Dendritic cell treated with granulocyte-macrophage colony-stimulating factor and Interleukin-4, amounts not matched to agents 40 ng/mL and 50 ng/mL, for 4 days (primary cell): ENCODE data around the gene ARHGAP15.
A peak's percentile ranks its signal among the peaks of the same experiment; 100 is the strongest.

Source experiments
- H3K27ac Mint-ChIP-seq: one replicate; pipeline ENCODE4 v1.8.0; 2022; ENCODE audit warnings: mild to moderate bottlenecking, mixed read lengths
- H3K27me3 Mint-ChIP-seq: one replicate; pipeline ENCODE4 v1.8.0; 2022; ENCODE audit warnings: mild to moderate bottlenecking, mixed read lengths
- H3K36me3 Mint-ChIP-seq: one replicate; pipeline ENCODE4 v1.8.0; 2022; ENCODE audit warnings: low read depth, mixed read lengths
- H3K4me1 Mint-ChIP-seq: one replicate; pipeline ENCODE4 v1.8.0; 2022; ENCODE audit warnings: low read depth, mixed read lengths
- H3K4me3 Mint-ChIP-seq: one replicate; pipeline ENCODE4 v1.8.0; 2022; ENCODE audit warnings: mild to moderate bottlenecking, moderate library complexity, mixed read lengths
- H3K9me3 Mint-ChIP-seq: one replicate; pipeline ENCODE4 v1.8.0; 2022; ENCODE audit warnings: mixed read lengths
- intact Hi-C: fragments of 100-400 bp; cut with micrococcal nuclease; formaldehyde crosslinking; loops from one replicate; pipeline ENCODE4 v1.15.0; 2022

ARHGAP15 gene

DNA sequence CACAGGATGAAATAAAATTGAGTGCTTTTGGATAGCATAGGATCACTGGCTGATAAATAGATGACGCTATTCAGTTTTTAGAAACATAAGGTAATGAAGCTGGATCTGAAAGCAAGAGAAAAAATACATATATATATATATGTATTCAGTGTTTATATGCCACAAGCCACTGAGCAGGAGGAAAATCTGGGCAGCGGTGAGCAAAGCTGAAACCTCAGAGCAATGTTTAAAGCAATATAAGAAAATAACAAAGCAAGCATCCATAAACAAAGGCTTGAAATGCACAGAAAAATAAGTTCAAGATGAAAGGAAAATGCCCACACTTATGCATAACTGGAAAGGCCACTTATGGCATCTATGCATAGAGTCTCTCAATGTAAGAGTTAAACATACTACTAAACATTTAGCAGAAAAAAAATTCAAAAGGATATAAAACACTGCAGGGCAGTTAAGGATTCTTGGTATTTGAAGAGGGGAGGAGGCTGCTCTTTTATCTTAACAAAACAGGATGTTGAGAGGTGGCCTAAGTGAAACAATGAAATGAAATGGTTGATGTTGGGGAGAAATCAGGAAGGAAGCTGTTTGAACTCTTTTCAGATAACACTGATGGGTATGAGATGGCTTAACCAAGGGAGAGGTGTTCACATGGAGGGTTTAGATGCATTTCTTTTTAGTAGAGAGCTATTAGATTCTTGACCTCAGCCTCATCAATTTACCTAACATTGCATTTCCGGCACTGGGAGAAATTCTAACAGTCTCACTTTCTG is 129.1 kb downstream of the ARHGAP15 start:
- Mint-ChIP-seq H3K27me3 (no peaks in the 10 kb centered on the region), H3K27ac (no peak overlapping the region), H3K36me3 (no peaks in the 10 kb centered on the region), H3K4me3 (no peak overlapping the region), H3K9me3 (no peaks in the 10 kb centered on the region), H3K4me1 (peaks cover 30% of the 10 kb centered on the region)
- intact Hi-C loops = loop anchor here (2.0 to 5.0 kb wide), 3 partner anchors 36 to 148 kb away; no protein-coding TSS in a partner anchor

DNA sequence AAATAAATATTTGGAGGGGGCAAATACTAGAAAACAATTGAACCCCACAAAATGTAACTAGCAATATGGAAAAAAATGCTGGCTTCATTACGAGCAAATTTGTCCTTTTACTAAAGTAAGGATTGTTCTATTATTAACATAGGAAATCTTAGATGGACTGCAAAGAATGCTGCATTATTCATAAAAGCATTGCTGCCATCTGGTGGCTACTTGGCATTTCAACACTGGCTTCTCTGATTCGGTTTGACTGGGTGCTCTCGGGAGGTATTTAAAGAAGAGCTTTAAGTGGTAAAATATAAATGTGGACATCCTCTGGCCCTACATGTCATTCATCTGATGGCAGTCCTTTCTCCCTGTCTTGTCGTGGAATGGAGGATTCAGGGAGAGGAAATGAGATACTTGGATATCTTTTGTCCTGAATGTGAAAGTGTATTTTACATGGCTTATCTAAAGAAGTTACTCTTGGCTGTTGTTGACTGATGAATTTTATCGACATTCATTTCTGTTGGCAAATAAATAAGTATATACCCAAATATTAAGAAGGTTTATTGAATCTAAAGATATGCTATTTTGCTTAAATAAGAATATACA is 130.2 kb downstream of the ARHGAP15 start:
- no peaks in the 10 kb centered on the region for H3K36me3 Mint-ChIP-seq
- H3K4me1 Mint-ChIP-seq = peaks cover 34% of the 10 kb centered on the region
- H3K9me3 Mint-ChIP-seq = no peaks in the 10 kb centered on the region
- no peak overlapping the region for H3K4me3 Mint-ChIP-seq
- intact Hi-C loops = loop anchor here (2.0 to 5.0 kb wide), 3 partner anchors 37 to 149 kb away; no protein-coding TSS in a partner anchor
- H3K27ac Mint-ChIP-seq = no peak overlapping the region
- H3K27me3 Mint-ChIP-seq = no peaks in the 10 kb centered on the region

DNA sequence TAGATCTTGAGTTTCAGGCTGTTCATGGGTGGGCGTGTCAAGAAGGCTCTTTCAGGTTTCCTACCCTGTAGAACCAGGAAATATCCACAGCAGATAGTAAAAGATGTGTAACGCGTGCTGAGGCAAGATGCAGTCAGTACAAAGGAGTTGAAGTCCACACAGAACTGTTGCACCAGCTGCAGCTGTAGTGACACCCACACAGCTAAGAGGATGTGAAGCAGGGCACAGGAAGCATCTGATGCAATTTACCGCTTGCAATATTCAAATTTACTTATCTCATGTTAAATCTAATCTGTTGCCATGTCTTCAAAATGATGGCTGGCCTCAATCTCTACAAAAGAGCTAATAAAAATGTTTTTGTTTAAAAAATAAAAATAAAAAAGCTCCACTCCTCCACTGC is 132.8 kb downstream of the ARHGAP15 start:
- peaks cover 34% of the 10 kb centered on the region for H3K4me1 Mint-ChIP-seq
- no peak overlapping the region for H3K4me3 Mint-ChIP-seq
- H3K27me3 Mint-ChIP-seq = no peaks in the 10 kb centered on the region
- H3K27ac Mint-ChIP-seq = peak overlapping the region; percentile 72
- no peaks in the 10 kb centered on the region for H3K36me3 Mint-ChIP-seq
- H3K9me3 Mint-ChIP-seq = no peaks in the 10 kb centered on the region
- intact Hi-C loops = no loop called here

GRCh38 chr2:143262389-143262788 is 133.2 kb downstream of the ARHGAP15 start:
- intact Hi-C loops = no loop called here
- peak overlapping the region; percentile 56 for H3K27ac Mint-ChIP-seq
- peaks cover 34% of the 10 kb centered on the region for H3K4me1 Mint-ChIP-seq
- H3K4me3 Mint-ChIP-seq = no peak overlapping the region
- H3K27me3 Mint-ChIP-seq = no peaks in the 10 kb centered on the region
- H3K9me3 Mint-ChIP-seq = no peaks in the 10 kb centered on the region
- no peaks in the 10 kb centered on the region for H3K36me3 Mint-ChIP-seq

DNA sequence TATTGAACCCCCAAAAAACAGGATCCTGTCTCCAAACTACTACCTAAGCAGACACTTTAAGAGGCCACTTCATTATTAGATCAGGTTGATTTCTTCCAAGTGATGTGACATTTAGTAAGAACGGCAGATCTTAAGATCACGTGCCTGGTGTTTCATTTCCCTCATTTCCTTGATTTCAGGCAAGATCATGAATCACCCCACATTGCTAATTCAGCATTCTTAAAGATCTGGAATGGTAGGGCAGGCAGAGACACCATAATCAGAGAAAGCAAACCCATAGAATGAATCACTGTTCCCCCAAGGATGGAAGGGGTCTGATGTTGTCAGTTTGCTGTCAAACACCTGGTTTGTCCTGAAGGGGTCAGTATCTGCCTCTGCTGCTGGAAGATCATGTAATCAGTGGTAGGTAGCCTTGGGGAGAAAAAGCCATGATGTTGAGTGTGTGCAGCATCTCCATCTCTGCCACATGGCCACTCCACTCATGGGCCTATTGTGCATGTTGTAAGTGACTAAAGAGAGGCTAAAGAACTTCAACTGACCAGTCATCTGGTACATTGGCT is 133.9 kb downstream of the ARHGAP15 start:
- Mint-ChIP-seq H3K36me3 (no peaks in the 10 kb centered on the region), H3K9me3 (no peaks in the 10 kb centered on the region), H3K27me3 (no peaks in the 10 kb centered on the region), H3K4me1 (peaks cover 34% of the 10 kb centered on the region), H3K4me3 (no peak overlapping the region), H3K27ac (peak overlapping the region; percentile 56)
- intact Hi-C loops = no loop called here

DNA sequence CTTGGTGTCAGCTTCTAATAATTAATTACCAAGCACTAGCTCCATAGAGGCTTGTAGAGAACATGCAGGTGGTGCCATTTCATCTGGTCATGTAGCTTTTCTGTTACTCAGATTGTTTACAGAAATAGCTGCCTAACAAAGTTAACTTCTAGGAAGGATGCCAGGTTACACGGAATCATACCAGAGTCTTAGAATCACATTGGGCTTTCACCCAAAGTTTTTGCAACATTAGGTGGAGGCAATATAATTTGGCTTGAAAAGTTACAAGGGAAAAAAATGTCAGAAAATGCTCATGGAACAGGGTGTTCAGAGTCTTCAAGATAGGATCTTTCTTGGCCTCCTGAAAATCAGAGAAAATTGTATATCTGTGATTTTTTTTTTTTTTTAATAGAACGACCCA is 135.6 kb downstream of the ARHGAP15 start:
- peaks cover 23% of the 10 kb centered on the region for H3K4me1 Mint-ChIP-seq
- H3K9me3 Mint-ChIP-seq = no peaks in the 10 kb centered on the region
- H3K36me3 Mint-ChIP-seq = no peaks in the 10 kb centered on the region
- H3K27ac Mint-ChIP-seq = no peak overlapping the region
- no peaks in the 10 kb centered on the region for H3K27me3 Mint-ChIP-seq
- intact Hi-C loops = no loop called here
- no peak overlapping the region for H3K4me3 Mint-ChIP-seq

GRCh38 chr2:143279672-143280071 is 150.5 kb downstream of the ARHGAP15 start:
- no peak overlapping the region for H3K4me3 Mint-ChIP-seq
- intact Hi-C loops = no loop called here
- no peaks in the 10 kb centered on the region for H3K36me3 Mint-ChIP-seq
- no peaks in the 10 kb centered on the region for H3K27me3 Mint-ChIP-seq
- H3K9me3 Mint-ChIP-seq = no peaks in the 10 kb centered on the region
- no peak overlapping the region for H3K27ac Mint-ChIP-seq
- H3K4me1 Mint-ChIP-seq = no peaks in the 10 kb centered on the region

DNA sequence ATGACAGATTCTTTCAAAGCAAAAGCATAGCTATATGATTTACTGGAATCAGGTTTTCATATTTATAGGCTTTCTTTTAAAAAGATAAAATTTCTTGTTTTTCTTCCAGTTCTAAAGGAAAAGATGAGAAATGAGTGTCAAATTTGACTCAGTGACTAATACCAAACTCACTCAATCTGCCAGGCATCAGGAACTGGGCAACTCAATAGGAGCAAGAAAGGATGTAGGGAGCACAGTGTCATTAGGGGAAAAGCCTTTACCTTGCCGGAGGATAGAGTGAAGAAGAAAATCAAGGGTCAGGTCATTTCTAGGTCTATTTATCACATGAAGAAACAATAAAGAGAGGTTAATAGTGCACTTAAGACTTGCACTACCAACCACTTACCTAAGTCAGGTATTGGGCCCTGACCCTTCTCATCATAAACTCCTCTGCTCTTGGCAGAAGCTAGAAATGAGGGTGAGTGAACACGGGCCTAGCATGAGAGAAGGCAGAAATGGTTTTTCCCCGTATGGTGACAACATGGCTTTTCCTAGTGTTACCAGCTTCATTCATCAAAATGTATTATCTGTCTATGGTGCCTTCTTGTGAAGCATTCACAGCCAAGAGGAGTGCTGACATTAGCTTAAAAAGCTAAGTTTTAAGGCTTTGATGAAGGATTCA is 151.0 kb downstream of the ARHGAP15 start:
- H3K4me3 Mint-ChIP-seq = no peak overlapping the region
- no peaks in the 10 kb centered on the region for H3K27me3 Mint-ChIP-seq
- H3K36me3 Mint-ChIP-seq = no peaks in the 10 kb centered on the region
- H3K4me1 Mint-ChIP-seq = no peaks in the 10 kb centered on the region
- no peaks in the 10 kb centered on the region for H3K9me3 Mint-ChIP-seq
- H3K27ac Mint-ChIP-seq = no peak overlapping the region
- intact Hi-C loops = no loop called here

- Mint-ChIP-seq H3K4me1 (no peaks in the 10 kb centered on the region), H3K36me3 (no peaks in the 10 kb centered on the region), H3K27ac (no peak overlapping the region), H3K27me3 (no peaks in the 10 kb centered on the region), H3K9me3 (no peaks in the 10 kb centered on the region), H3K4me3 (no peak overlapping the region)
- intact Hi-C loops = no loop called here
Measured at GRCh38 chr2:143282684-143283083, 153.5 kb downstream of the ARHGAP15 start.

GRCh38 chr2:143284087-143284675 is 155.0 kb downstream of the ARHGAP15 start:
- Mint-ChIP-seq H3K4me3 (no peak overlapping the region), H3K36me3 (no peaks in the 10 kb centered on the region), H3K4me1 (no peaks in the 10 kb centered on the region), H3K27ac (no peak overlapping the region), H3K9me3 (no peaks in the 10 kb centered on the region), H3K27me3 (no peaks in the 10 kb centered on the region)
- intact Hi-C loops = no loop called here

DNA sequence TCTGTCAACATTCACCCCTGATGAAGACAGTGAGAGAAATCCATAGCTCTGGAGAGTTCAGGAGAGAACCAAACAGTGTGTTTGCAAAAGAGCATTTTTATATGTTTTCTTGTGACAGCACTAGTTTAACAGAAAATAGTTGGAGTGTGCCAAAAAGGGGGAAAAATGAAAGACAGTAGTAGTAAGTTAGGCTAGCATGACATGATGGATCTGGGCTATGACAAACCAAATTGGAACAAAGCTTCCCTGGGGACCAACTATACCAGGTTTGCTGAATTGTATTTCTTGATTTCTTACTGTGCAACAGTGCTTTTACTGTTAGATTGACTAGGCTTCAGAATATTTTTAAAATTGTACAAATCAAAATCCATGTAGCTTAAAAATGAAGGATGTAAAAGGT is 159.8 kb downstream of the ARHGAP15 start:
- Mint-ChIP-seq H3K27ac (no peak overlapping the region), H3K4me1 (no peaks in the 10 kb centered on the region), H3K27me3 (no peaks in the 10 kb centered on the region), H3K9me3 (no peaks in the 10 kb centered on the region), H3K4me3 (no peak overlapping the region), H3K36me3 (no peaks in the 10 kb centered on the region)
- intact Hi-C loops = no loop called here

DNA sequence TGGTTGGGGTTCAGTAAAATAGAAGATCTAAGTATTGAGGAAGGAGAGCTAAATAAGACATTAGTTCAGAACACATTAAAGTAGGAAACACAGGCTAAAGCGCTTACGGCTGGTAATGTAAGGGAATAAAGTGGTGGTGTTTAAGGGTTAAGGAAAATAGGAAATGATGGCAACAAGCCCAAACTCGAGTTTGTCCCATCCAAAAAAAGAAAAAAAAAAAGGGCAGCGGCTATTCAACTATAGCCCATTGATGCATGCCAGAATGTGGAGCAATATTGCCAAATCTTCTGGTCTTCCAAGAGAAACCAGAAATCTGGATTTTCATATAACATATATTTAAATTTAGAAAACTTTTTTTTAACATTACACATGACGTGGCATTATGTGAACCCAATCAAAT is 161.0 kb downstream of the ARHGAP15 start:
- Mint-ChIP-seq H3K4me3 (no peak overlapping the region), H3K27me3 (no peaks in the 10 kb centered on the region), H3K27ac (no peak overlapping the region), H3K9me3 (no peaks in the 10 kb centered on the region), H3K4me1 (no peaks in the 10 kb centered on the region), H3K36me3 (no peaks in the 10 kb centered on the region)
- intact Hi-C loops = no loop called here

DNA sequence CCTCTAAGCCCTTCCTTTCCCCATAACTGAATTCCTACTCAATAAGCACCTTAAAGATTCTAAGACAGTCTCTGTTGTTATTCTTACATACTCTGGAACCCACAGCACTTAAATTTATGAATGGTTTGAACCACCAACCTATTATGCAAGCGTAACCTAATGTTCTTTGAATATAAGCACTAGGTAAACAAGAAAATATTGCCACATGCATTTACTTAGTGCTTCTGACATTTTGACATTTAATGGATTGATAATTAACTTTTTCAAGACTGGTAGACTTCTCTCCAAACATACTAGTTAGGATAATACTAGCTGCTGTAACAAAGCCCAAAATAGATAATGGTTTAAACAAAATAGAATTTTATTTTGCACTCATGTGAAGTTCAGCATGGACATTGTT is 164.8 kb downstream of the ARHGAP15 start:
- Mint-ChIP-seq H3K9me3 (no peaks in the 10 kb centered on the region), H3K27ac (no peak overlapping the region), H3K4me3 (no peak overlapping the region), H3K27me3 (no peaks in the 10 kb centered on the region), H3K4me1 (no peaks in the 10 kb centered on the region), H3K36me3 (no peaks in the 10 kb centered on the region)
- intact Hi-C loops = no loop called here

DNA sequence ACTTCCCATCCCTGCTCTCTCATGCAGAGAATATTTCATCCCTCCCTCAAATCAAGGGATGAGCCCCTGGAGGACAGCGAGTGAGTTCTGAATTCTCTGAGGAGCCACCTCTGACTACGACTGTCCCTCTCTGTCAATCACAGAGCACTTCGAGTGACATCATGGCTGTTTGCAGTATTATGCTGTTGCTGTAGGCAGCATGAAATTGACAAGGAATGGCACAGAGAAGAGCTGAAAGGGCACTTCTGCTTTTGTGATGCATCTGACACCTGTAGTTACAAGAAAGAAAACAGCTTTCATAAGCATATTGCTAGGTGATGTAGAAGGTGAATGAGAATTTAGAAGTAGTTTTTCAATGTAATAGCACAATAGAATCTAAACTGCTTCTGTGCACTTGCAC is 166.9 kb downstream of the ARHGAP15 start:
- H3K36me3 Mint-ChIP-seq = no peaks in the 10 kb centered on the region
- H3K27me3 Mint-ChIP-seq = no peaks in the 10 kb centered on the region
- H3K4me1 Mint-ChIP-seq = no peaks in the 10 kb centered on the region
- no peak overlapping the region for H3K27ac Mint-ChIP-seq
- intact Hi-C loops = no loop called here
- H3K9me3 Mint-ChIP-seq = no peaks in the 10 kb centered on the region
- H3K4me3 Mint-ChIP-seq = no peak overlapping the region
